EH (cell line): ENCODE results near the gene AATF.

ENCODE experiments used
- DNase-seq: peaks from one replicate; pipeline ENCODE4 v3.0.0-alpha.2; 2015; ENCODE audit warnings: low read depth

AATF gene

GRCh38 chr17:36941265-36942010 lies 7.3 kb upstream of the AATF start:
- DNase-seq: no peak

- DNase-seq: no peak
Observed at GRCh38 chr17:36942019-36942599, 6.6 kb upstream of the AATF start.

GRCh38 chr17:36942631-36943125 lies 6.1 kb upstream of the AATF start:
- DNase-seq: no peak

- no peak for DNase-seq
Observed at GRCh38 chr17:36943250-36944191, 5.2 kb upstream of the AATF start.

- DNase-seq: no peak
Observed at GRCh38 chr17:36944553-36944952, 4.2 kb upstream of the AATF start.

GRCh38 chr17:36945140-36945539 lies 3.6 kb upstream of the AATF start:
- no peak for DNase-seq

GRCh38 chr17:36945959-36946725 lies 2.6 kb upstream of the AATF start:
- DNase-seq: no peak

GRCh38 chr17:36946726-36947091 lies 2.0 kb upstream of the AATF start:
- DNase-seq: no peak

GRCh38 chr17:36947922-36948716 lies 635 bp upstream of the AATF start:
- no peak for DNase-seq

GRCh38 chr17:36949461-36949927 lies 740 bp downstream of the AATF start:
- DNase-seq: peak; percentile 45

GRCh38 chr17:36950027-36950426 lies 1.3 kb downstream of the AATF start:
- DNase-seq: no peak

- DNase-seq: no peak
Observed at GRCh38 chr17:36951084-36951789, 2.5 kb downstream of the AATF start.

GRCh38 chr17:36971508-36971907 lies 22.8 kb downstream of the AATF start:
- no peak for DNase-seq

- peak; percentile 24 for DNase-seq
Observed at GRCh38 chr17:36972186-36972700, 23.5 kb downstream of the AATF start.

- no peak for DNase-seq
Observed at GRCh38 chr17:36972905-36973304, 24.2 kb downstream of the AATF start.

- DNase-seq: no peak
Observed at GRCh38 chr17:36975922-36976515, 27.3 kb downstream of the AATF start.

- DNase-seq: no peak
Observed at GRCh38 chr17:36977066-36977465, 28.3 kb downstream of the AATF start.

- DNase-seq: no peak
Observed at GRCh38 chr17:36977568-36977967, 28.8 kb downstream of the AATF start.

- DNase-seq: peak; percentile 32
Observed at GRCh38 chr17:36978810-36979564, 30.2 kb downstream of the AATF start.
